Measurements from ENCODE around the gene TPST1.
"Not testable (repeated sequence)": the region's sequence is repeated elsewhere in the genome, so short reads cannot be mapped to it uniquely, and the experiment has no call there.

The TPST1 gene

DNA sequence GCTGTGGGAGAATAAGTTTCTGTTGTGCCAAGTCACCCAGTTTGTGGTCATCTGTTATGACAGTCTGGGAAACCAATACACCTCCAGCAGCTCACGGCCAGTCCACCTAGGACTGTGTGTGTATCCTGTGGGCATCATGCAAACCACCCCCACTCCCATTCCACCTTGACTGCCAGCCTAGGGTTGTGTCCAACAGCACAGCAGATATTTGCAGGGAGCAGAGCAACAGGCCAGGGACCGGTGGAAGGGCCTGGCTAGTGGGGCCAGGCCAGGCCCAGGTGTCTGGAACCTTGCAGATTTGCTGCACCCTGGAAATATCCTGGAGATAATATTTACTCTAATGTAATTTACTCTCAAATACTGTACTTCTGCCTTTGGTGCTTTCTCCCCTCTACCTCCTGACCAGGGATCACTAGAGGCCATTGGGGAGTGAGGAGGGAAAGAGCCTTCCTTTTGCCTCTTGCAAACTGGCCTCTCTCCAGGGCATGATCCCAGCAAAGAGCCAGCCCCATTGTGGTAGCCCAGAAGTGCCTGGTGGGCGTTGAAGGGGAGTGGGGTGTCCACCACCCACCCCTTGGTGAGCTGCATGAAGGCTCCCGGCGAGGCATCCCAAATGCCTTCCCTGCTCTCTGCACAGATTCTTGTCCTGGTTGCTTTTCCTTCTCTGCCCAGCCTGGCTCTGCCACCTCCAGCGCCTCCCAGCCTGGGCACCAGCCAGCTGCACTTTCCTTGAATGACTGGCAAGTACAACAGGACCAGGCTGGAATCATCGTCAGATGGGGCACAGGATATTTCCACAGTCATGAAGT is 15.2 kb upstream of the TPST1 start:
- DNase-seq, result no peak

DNA sequence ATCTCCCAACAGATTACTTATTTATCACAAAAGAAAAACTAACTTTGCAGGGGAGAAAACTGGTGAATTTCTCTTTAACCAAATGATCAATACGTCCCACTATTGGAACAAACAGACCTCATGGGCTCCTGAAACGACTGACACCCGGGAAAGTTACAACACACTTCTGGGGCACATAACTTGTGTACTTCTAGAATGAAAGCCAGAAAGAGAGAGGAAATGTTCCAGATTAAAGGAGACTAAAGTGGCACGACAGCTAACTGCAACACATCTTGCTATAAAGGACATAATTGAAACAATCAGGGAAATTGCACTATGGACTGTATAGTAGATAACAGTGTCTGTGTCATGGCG is 14.7 kb upstream of the TPST1 start:
- DNase-seq, result no peak

DNA sequence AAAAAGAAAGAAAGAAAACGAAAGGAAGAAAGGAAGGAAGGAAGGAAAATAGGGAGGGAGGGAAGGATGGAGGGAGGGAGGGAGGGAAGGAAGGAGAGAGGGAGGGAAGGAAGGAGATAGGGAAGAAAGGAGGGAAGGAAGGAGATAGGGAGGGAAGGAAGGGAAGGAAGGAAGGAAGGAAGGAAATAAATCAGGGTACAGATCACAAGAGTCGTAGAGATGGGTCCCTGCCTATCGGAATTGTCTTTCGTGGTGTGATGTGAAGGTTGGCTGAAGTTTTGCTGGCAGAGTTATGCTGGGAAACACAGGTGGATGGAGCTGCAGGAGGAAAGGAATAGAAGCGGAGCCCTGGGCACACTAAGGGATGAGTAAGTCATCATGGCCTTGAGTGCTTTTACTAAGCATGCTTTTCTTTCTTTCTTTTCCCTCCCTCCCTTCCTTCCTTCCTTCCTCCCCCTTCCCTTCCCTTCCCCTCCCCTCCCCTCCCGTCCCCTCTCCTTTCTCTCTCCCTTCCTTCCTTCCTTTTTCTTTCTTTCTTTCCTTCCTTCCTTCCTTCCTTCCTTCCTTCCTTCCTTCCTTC is 11.9 kb upstream of the TPST1 start:
- no peak for DNase-seq

DNA sequence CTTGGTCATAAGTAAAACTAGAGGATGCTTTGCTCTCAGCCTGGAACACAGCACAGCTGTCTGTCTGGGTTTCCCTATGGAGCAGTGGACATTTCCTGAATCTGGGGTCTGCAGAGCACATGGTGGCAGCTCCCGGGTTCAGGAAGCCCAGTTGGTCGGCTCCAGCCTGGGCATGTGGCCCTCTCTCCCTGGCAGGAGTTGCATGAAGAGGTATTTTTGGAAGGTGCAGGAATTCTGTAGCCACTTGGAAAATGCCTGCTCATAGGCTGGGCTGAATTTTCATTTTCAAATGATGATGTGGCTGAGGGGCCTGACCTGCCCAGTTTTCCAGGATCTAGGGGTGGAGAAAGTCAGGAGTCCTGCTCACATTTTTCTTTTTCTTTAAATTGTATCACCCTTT is 6.7 kb upstream of the TPST1 start:
- DNase-seq, result no peak

DNA sequence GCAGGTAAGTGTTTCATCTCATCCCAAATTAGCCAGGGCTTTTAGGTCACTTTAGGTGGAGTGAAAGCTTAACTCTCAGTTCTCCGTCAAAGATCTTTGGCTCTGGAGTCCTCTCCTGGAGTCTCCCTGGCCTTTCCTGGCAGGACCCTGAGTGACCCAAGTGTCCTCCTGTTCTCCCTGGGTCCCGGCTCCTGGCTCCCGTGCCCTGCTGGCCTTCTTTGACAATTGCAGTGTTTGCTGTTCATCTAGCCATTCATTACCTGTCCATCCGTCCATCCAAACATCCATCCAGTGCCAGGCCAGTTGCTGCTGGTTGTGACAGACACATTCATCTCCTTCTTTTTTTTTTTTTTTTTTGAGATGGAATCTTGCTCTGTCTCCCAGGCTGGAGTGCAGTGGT is 6.2 kb upstream of the TPST1 start:
- DNase-seq, result no peak

DNA sequence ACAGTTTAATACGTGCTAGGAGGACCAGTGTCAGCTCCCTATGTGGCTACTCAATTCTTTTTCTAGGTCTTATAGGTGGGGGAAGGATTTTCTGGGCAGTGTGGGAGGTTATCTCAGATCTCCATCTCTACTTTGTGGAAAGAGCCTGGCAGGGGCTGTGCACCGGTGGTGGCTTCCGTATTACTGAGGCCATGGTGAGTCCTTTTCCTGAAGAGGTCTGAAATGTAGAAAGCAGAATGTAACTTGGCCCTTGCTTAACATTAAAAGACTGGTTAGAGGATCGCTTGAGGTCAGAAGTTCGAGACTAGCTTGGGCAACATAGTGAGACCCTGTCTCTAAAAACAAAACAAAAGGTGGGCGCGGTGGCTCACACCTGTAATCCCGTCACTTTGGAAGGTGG is 2.7 kb upstream of the TPST1 start:
- no peak for DNase-seq

DNA sequence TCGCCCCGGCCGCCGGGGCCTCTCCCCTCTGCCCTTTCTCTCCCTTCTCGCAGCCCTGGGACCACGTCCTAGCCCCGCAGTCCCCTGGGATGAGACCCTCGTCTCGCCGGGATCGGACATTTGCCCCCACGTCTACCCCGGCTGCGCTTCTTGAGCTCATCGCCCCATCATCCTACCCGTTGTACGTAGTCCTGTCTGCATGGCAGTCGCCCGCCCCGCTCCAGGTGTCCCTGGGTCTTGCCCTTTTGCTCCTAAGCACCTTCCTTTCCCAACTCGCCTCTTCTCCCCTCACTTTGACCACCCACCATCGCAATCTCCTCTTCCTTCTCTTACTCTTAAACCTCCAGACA is 582 bp downstream of the TPST1 start:
- no peak for DNase-seq

DNA sequence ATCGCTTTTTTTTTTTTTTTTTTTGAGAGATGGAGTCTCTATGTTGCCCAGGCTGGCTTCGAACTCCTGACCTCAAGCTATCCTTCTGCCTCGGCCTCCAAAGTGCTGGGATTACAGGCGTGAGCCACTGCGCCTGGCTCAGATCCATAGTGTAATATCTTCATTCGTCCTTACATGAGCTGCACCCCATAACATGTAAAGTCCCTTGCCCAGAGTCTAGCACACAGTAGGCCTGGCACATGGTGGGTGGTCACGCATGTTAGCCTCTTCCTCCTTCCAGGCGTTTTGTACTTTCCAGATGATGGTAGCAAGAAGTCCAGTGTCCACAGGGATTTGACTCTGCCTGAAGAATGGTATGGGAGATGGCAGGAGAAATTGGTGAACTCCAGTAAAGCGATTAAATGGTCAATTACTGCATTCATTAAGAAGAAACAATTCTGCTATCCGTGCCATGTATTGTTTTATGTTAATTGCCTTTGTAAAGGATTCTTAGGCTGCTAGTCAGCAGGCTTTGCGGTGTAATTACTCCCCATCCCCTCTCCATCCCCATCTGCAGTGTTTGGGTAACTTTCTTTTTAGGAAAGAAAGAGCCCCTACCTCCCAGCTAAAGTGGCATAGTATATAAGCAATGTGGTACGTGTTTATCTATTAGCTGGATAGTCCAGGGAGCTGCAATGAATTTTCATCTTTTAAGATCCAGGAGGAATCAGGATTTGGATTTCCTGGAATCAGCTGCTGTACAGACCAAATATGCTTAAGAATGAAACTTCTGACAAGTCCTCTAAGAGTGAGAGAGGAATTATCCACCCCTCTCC is 1.2 kb downstream of the TPST1 start:
- no peak for DNase-seq

DNA sequence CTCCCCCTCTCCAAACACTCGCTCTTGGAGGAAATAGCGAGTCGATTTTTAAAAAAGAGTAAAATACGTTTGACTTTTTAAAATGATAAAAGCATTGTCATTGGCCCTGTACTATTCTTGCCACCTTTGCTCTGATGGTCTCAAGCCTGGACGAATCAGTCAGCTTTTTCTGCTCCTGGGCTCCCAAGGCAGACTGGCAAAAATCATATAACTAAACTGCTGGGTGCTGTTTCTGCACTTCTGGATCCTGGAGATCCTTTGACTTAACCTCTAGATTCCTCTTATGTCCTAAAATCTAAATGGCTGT is 1.8 kb downstream of the TPST1 start:
- DNase-seq, result no peak

DNA sequence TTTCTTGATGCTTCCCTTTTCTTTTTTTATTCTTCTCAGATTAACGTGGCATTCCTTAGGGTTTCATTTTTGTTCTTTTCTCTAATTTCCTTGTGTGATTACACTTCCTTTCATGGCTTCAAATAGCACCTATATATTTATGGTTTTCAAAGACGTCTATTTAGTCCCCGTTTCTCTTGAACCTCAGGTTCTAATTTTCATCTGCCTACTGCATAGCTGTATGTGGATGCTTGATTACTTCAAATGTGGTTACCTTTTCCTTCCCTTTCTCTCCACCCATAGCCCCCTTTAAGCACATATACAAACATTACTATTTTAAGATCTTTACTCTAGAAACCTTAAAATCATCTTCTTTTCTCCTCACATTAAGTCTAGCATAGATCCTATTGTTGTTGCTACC is 2.4 kb downstream of the TPST1 start:
- no peak for DNase-seq

DNA sequence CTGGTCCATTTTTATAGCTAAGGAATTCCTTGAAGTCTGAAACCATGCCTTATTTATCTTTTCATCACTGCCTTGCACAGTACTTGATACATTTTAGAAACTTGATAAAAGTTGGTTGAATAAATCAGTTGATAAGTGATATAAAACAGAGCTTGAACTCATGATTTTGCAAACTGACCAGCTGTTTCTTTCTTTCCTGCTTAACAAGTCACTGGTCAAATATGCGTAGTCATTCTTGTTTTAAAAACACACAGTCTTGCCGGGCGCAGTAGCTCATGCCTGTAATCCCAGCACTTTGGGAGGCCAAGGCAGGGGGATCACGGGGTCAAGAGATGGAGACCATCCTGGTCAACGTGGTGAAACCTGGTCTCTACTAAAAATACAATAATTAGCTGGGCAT is 6.3 kb downstream of the TPST1 start:
- DNase-seq, result no peak

DNA sequence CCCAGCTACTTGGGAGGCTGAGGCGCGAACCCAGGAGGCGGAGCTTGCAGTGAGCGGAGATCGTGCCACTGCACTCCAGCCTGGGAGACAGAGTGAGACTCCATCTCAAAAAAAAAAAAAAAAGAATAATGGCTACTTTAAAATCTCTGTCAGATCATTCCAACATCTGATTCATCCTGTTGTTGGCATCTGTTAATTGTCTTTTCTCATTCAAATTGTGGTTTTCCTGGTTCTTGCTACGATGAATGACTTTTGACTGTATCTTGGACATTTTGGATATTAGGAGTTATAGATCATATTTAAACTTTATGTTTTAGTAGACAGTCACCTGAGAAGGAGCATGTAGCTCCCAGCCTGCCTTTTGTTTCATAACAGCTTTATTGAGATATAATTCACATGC is 8.5 kb downstream of the TPST1 start:
- no peak for DNase-seq

DNA sequence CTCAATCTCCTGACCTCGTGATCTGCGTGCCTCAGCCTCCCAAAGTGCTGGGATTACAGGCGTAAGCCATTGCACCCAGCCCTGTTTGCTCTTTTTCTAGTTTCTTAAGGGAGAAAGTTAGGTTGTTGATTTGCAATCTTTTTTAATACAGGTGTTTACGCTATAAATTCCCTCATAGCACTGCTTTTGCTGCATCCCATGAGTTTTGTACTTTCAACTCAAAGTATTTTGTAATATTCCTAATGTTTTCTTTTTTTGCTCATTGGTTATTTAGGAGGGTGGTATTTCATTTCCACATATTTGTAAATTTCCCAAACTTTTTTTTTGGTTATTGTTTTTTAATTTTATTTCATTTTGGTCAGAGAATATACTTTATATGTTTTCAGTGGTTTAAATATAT is 11.6 kb downstream of the TPST1 start:
- DNase-seq, result no peak

DNA sequence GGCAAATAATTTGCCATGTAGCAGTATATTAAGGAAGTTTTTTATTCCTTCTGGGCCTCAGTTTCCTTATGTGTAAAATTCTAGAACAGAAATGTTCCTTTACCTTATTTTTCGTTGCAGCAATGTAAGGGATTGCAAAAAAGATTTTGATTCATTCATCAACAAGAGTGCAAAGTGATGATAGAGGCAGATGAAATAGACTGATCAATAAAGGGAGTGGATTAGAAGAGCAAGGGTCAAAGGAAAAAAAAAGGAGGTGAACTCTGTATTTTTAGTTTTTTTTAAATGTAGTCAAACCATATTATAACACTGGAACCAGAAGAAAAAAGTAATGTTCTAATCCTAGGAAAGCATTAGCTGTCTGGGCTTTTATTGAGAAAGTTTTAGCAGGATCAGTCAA is 14.7 kb downstream of the TPST1 start:
- no peak for DNase-seq

DNA sequence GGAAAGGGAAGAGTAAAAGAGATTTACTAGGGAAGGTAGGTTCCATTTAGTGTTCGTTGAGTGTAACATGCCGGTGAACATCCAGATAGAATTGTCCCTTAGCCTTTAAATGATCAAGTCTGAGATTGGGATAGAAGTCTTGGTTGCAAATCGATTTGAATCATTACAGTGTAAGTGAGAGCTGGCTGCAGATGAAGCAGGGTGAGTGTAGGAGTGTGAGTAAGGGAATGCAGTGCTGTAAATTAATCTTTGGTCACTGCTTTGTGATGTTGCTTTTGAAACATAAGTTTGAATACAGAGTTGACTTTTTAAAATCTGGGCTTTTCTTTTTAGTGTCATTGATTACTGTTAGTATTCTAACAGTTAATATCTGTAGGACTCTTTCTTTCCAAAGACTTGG is 16.3 kb downstream of the TPST1 start:
- no peak for DNase-seq

DNA sequence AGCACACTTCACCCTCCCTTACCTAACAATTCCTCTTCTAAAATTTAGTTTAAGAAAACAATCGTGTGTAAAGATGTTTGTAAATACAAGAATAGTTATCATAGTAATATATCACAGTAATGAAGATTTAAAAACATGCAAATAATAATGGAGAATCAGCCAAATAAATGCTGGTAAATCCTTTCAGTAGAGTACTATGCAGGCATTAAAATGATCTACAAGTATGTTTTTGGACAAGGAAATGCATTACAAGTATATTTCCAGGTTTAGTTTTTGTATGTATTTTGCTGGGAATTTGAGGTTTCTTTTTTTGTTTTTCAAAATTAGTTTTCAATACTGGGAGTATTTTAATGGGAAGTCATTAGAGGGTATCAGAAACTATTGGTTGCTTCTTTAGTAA is 22.7 kb downstream of the TPST1 start:
- DNase-seq, result no peak

DNA sequence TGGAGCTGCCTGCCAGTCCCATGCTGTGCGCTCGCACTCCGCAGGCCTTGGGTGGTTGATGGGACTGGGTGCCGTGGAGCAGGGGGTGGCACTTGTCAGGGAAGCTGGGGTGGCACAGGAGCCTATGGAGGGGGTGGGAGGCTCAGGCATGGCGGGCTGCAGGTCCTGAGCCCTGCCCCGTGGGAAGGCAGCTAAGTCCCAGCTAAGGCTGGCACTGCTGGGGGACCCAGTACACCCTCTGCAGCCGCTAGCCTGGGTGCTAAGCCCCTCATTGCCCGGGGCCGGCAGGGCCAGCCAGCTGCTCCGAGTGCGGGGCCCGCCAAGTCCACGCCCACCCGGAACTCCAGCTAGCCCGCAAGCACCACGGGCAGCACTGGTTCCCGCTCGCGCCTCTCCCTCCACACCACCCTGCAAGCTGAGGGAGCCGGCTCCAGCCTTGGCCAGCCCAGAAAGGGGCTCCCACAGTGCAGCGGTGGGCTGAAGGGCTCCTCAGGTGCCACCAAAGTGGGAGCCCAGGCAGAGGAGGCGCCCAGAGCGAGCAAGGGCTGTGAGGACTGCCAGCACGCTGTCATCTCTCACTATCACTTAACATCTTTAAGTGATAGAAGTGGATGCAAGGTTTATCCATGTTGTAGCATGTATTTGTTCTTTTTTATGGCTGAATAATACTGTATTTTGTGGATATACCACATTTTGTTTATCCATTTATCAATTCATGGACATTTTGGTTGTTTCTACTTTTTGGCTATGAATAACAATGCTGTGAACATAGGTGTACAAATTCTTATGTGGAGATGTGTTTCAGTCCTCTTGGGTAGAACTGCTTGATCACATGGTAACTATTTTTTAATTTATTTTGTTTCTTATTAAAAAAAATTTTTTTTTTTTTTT is 26.4 kb downstream of the TPST1 start:
- not testable (repeated sequence) for DNase-seq

DNA sequence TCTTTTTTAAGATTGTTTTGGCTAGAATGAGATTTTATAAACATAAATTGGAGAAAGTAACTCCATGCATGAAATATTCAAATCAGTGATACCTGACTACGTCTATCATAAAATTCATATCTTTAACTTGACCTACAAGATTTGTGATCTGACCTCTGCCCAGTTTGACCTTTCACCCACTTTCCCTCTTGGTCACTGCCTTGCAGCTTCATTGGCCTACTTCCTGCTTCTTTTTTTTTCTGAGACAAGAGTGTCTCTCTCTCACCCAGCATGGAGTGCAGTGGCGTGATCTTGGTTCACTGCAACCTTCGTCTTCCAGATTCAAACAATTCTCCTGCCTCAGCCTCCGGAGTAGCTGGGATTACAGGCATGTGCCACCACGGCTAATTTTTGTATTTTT is 28.5 kb downstream of the TPST1 start:
- no peak for DNase-seq

DNA sequence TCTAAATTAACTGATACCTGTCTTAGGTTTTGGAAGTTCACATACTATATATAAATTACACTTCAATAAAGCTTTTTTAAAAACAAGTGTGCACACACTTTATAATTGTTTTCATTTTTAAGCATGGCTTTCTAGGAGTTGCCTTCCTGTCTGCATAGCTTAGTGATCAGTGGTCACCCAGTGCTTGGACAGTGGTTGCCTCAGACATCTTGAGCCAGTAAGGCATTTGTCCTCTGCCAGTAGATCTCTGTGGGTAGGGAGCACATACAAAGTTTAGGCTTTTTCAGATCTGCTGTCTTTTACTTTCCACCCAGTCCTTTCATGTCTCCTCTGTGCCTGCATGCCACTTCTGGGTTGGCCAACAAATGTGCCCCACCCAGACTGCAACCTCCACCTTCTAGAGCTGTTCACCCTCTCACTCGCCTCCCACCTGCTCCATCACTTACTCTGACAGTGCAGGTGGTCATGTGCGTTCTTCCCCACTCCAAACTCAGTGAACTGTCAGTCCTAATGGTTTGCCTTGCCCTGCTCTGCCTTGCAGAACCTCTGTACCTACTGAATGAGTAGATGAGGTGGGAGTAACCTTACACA is 31.7 kb downstream of the TPST1 start:
- DNase-seq, result no peak

DNA sequence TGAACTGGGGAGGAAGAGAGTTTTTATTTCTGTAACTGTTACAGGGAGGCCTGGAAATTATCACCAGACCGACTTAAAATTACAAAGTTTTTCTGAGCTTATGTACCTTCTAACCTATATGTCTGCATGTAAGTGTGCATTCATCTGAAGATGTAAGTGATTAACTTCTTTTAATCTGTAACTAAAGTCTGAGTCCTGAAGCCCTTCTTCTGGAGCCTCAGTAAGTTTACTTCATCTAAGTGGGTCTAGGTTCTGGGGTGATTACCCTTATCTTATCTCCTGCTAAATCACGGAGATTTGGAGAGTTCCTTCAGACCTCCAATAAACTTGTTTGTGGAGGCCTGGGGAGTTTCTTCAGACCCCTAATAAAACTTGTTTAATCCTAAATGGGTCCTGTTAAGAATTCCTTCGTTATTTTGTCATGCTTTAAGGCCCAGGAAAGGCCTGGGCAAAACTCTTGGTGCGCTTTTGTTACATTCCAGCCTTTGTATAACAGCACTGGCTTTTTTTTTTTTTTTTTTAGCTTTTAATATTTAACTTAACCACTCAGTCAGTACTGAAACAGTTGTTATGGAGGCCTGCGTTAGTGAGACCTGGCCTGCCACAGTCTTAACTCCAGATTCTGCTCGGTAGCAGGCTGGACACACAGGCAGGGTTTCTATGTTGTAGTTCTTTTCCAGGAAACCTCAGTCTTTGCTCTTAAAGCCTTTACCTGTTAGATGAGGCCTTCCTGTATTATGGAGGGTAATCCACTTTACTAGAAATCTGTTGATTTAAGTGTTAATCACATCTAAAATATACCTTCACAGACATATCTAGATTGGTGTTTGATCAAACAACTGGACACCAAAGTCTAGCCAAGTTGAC is 33.0 kb downstream of the TPST1 start:
- no peak for DNase-seq

DNA sequence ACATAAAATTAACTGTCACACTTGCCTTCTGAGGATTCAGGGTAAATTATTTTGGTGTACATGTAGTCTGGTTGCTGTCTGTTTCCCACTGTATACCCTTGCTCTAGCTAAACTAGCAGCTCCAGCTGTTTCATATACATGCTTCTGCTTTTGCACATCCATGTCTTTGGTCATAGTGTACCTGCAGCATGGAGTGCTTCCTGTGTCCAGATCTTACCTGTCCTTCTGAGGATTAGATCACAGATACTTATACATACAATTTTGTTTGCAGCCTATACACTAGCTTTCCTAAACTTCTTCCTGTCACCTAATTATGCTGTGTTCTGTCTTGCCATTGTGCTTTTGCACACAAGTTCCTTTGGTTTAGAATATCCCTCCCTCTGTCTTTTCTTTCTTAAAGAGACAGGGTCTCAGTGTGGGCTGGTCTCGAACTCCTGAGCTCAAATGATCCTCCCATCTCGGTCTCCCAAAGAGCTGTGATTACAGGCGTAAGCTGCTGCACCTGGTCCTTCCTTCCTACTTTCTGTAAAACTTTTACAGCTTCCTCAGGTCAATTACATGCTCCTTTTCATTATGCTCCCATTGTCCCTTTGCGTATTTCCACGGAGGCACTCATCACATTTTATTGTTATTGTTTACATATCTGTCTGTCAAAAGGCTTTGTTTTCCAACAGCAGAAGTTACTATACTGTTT is 33.8 kb downstream of the TPST1 start:
- no peak for DNase-seq

DNA sequence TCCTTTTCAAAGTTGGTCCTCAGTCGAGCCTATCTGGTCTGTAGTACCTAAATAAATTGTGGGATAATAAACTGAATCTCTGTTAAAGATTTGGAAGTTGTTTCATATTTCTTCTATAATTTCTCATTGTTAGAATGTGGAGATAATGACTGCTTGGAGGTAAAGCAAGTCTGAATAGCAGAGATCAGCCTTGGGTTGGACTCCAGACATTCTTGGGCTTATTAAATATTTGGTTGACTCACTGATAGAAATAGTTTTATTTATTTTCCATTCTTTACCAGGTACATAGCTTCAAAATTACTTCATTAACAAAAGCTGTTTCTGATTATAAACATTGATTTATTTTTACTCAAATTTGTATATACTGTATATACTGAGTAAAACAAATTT is 34.3 kb downstream of the TPST1 start:
- no peak for DNase-seq
